Islet of Langerhans (tissue), 1 donor: ENCODE measurements around the gene KRT16.
"Not testable (repeated sequence)": the region's sequence is repeated elsewhere in the genome, so short reads cannot be mapped to it uniquely, and the experiment has no call there.

Experiments used
- FAIRE-seq: peaks from one replicate; lab custom pipeline; 2011; peaks lifted over from hg19 to GRCh38; lab: Jason Lieb, UNC

The KRT16 gene

GRCh38 chr17:41582061-41582968 is 30.3 kb downstream of the KRT16 start:
- not testable (repeated sequence) for FAIRE-seq

GRCh38 chr17:41581366-41582060 is 31.1 kb downstream of the KRT16 start:
- FAIRE-seq = no peak

GRCh38 chr17:41580687-41581365 is 31.7 kb downstream of the KRT16 start:
- FAIRE-seq = no peak

- no peak for FAIRE-seq
Observed at GRCh38 chr17:41580244-41580575, 32.4 kb downstream of the KRT16 start.

- FAIRE-seq = no peak
Observed at GRCh38 chr17:41579484-41580243, 32.9 kb downstream of the KRT16 start.

GRCh38 chr17:41578971-41579370 is 33.6 kb downstream of the KRT16 start:
- no peak for FAIRE-seq

- FAIRE-seq = no peak
Observed at GRCh38 chr17:41578538-41578937, 34.0 kb downstream of the KRT16 start.

GRCh38 chr17:41576740-41577139 is 35.8 kb downstream of the KRT16 start:
- not testable (repeated sequence) for FAIRE-seq

- no peak for FAIRE-seq
Observed at GRCh38 chr17:41575336-41575735, 37.2 kb downstream of the KRT16 start.

- FAIRE-seq = no peak
Observed at GRCh38 chr17:41571561-41572434, 40.8 kb downstream of the KRT16 start, which contains the start of gene KRT9. Gene KRT9 (minus strand): TSS chr17:41572059. CDS start chr17:41571992, 67 bp downstream.

- no peak for FAIRE-seq
Observed at GRCh38 chr17:41567317-41567716, 45.2 kb downstream of the KRT16 start.

GRCh38 chr17:41565338-41565737 is 47.2 kb downstream of the KRT16 start:
- FAIRE-seq = no peak

- no peak for FAIRE-seq
Observed at GRCh38 chr17:41563607-41564170, 48.9 kb downstream of the KRT16 start.

- no peak for FAIRE-seq
Observed at GRCh38 chr17:41561554-41561953, 51.0 kb downstream of the KRT16 start.
